ENCODE data around the gene IL1R2.

GRCh38 chr2:102004581-102004980 is 12.8 kb downstream of the IL1R2 start:
- TF ChIP-seq ZNF839 (CRISPR knock-in tag; IDR thresholded peaks at IDR 0.05; ENCODE audit: borderline replicate concordance), result no peak
- TF ChIP-seq TCF7L2 (IDR thresholded peaks at IDR 0.05; ENCODE audit: low read depth, low read length), result no peak
- no peak for TF ChIP-seq DPF2 (CRISPR knock-in tag; IDR thresholded peaks at IDR 0.05; ENCODE audit: borderline replicate concordance, low read depth)
- no peak for TF ChIP-seq NONO (IDR thresholded peaks at IDR 0.05)
- no peak for TF ChIP-seq NONO (CRISPR knock-in tag; conservative IDR thresholded peaks at IDR 0.05)
- no peak for TF ChIP-seq SSRP1 (CRISPR knock-in tag; IDR thresholded peaks at IDR 0.05)
